ENCODE measurements around the gene LCP2. TPM values are rescaled to one million over a fixed set of nuclear protein-coding genes. Genes with fewer than 3 reads are reported as not detected.

Gene LCP2
- polyA plus RNA-seq (ENCODE audit: low read depth in 6 of 6): 10 to 100 TPM in 2 of 6 donors, 1 to 10 TPM in 4; 2.9 to 28.7 (median 9.5) TPM

DNA sequence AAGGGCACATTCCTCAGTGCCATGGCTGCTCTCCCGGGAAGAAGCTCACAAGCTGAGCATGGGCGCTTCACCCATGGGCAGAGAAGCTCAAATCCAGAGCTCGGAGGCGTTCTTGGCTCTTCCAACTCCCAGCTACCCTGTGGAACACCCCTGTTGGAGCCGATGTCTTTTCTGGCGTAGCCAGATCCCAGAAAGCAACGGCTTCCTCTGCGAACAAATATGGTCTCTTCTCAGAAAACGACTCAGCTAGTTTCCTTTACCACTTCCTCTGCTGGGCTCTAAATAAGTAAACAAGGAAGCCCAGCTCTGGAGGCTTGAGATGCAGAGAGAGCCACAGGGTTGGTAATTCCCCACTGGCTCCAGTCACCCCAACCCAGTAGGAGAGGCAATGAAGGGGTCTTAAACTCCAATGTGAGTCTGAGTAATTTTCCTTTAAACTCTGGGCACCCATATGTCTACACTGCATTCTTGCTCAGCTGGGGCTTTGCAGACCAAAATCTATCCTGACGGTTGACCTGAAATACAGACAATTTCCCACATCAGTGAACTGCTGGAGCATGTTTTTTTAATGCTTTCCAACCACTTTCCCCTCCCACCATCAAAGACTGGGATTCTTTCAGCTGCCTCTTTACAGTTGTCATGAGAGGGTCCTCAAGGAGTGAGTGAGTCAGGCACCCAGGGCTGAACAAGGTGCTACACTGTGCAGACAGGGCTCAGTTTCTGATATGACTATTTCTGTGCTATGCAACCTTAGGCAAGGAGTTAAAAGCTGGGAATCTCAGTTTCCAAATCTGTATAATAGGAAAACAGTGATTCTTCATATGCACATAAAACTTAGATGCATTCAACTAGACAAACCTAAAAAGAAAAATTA, at the start of gene LCP2:
Gene LCP2 (minus strand): TSS at position 189 of the 874 bp plus-strand sequence. CDS start 166 bp downstream, at position 23.
- H3K36me3 Mint-ChIP-seq: no peaks in the 10 kb centered on the region
- peaks cover 60 to 75% (median 61%) of the 10 kb centered on the region in 3 donors for H3K4me1 Mint-ChIP-seq
- H3K27ac Mint-ChIP-seq: peak within 1 kb of the TSS; percentile 36 to 97 (median 90)
- no peak for DNase-seq
- peak; percentile 16 to 35 for ATAC-seq (ENCODE audit: low read depth in 2 of 2)
- H3K27me3 Mint-ChIP-seq: peaks cover 0 to 36% (median 21%) of the 10 kb centered on the region in 3 donors
- no peaks in the 10 kb centered on the region for H3K9me3 Mint-ChIP-seq
- peak within 1 kb of the TSS; percentile 66 to 99 (median 96) for H3K4me3 Mint-ChIP-seq

- Mint-ChIP-seq H3K4me3 (no peak overlapping the region), H3K36me3 (no peaks in the 10 kb centered on the region), H3K4me1 (no peaks in the 10 kb centered on the region), H3K9me3 (peaks cover 0 to 7% (median 0%) of the 10 kb centered on the region in 7 donors), H3K27ac (no peak overlapping the region), H3K27me3 (peaks cover 32 to 64% (median 40%) of the 10 kb centered on the region in 3 donors)
- no peak for DNase-seq
- no peak for ATAC-seq (ENCODE audit: low read depth in 2 of 2)
Observed at GRCh38 chr5:170347022-170347567, 49.5 kb upstream of the LCP2 start.

DNA sequence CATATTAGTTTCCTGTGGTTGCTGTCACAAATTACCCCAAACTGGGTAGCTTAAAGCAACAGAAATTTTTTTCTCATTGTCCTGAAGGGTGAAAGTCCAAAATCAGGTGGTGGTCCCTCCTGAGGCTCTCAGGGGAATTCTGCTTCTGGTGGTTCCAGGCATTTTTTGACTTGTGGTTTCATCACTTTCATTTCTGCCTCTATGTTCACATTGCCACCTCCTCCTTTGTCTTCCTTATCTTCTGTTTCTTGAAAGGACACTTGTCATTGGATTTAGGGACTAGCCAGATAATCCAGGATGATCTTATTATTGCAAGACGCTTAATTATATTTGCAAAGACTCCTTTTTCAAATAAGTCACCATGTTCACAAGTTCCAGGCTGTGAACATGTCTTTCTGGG, 48.4 kb upstream of the LCP2 start:
- Mint-ChIP-seq H3K4me1 (no peaks in the 10 kb centered on the region), H3K9me3 (peaks cover 0 to 7% (median 0%) of the 10 kb centered on the region in 7 donors), H3K4me3 (no peak overlapping the region), H3K27ac (peak overlapping the region in 1 of 6 donors; percentile 88), H3K36me3 (no peaks in the 10 kb centered on the region), H3K27me3 (peaks cover 25 to 56% (median 31%) of the 10 kb centered on the region in 3 donors)
- DNase-seq: no peak
- ATAC-seq (ENCODE audit: low read depth in 2 of 2): no peak

DNA sequence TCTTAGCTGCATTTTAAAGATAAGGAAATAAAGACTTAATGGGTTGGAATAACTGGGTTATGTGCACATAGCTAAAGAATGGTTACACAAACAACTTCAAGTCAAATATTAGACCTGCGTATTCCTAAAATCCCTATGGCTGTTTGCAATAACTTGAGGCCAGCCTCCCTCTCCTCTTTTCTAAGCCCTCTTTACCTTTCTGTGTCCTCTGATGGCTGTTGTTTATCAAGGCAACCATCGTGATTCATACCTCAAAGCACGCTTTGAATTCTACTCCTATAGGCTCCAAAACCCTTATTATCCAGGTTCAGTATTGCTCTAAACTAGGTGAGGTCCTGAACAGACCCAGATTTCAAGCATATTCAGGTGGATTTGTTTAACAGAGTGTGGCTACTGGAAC, 45.6 kb upstream of the LCP2 start:
- Mint-ChIP-seq H3K27me3 (peaks cover 12 to 28% (median 15%) of the 10 kb centered on the region in 3 donors), H3K36me3 (no peaks in the 10 kb centered on the region), H3K4me1 (peaks cover 7 to 15% (median 9%) of the 10 kb centered on the region in 3 donors), H3K27ac (no peak overlapping the region), H3K9me3 (peaks cover 0 to 7% (median 0%) of the 10 kb centered on the region in 7 donors), H3K4me3 (no peak overlapping the region)
- ATAC-seq (ENCODE audit: low read depth in 2 of 2) (no peak), DNase-seq (no peak)

GRCh38 chr5:170342153-170342725, 44.7 kb upstream of the LCP2 start:
- Mint-ChIP-seq H3K27ac (no peak overlapping the region), H3K27me3 (peaks cover 5 to 19% (median 6%) of the 10 kb centered on the region in 3 donors), H3K9me3 (peaks cover 0 to 7% (median 0%) of the 10 kb centered on the region in 7 donors), H3K4me3 (no peak overlapping the region), H3K4me1 (peaks cover 8 to 19% (median 9%) of the 10 kb centered on the region in 3 donors), H3K36me3 (no peaks in the 10 kb centered on the region)
- no peak for ATAC-seq (ENCODE audit: low read depth in 2 of 2)
- DNase-seq: no peak

DNA sequence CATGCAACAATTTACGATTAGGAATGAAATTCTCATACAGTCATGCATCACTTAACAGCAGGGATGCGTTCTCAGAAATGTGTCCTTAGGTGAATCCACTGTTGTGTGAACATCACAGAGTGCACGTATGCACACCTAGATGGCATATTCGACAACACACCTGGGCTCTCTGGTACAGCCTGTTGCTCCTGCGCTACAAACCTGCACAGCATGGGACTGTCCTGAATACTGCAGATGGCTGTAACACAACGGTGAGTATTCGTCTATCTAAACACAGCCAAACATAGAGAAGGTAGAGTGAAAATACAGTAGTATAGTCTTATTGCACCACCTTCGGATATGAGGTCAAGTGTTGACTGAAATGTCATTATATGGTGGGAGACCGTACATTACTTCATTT, 44.0 kb upstream of the LCP2 start:
- Mint-ChIP-seq H3K27ac (no peak overlapping the region), H3K4me1 (peaks cover 8 to 19% (median 9%) of the 10 kb centered on the region in 3 donors), H3K36me3 (no peaks in the 10 kb centered on the region), H3K27me3 (peaks cover 5 to 16% (median 6%) of the 10 kb centered on the region in 3 donors), H3K9me3 (peaks cover 0 to 7% (median 0%) of the 10 kb centered on the region in 7 donors), H3K4me3 (peak overlapping the region in 1 of 8 donors; percentile 11)
- DNase-seq: no peak
- no peak for ATAC-seq (ENCODE audit: low read depth in 2 of 2)

- peaks cover 10 to 29% (median 22%) of the 10 kb centered on the region in 3 donors for H3K4me1 Mint-ChIP-seq
- no peak overlapping the region for H3K4me3 Mint-ChIP-seq
- no peak overlapping the region for H3K27ac Mint-ChIP-seq
- no peaks in the 10 kb centered on the region for H3K36me3 Mint-ChIP-seq
- peaks cover 0 to 4% (median 0%) of the 10 kb centered on the region in 7 donors for H3K9me3 Mint-ChIP-seq
- DNase-seq (no peak), ATAC-seq (ENCODE audit: low read depth in 2 of 2) (peak; percentile 42 to 50)
- peaks cover 4 to 5% (median 5%) of the 10 kb centered on the region in 3 donors for H3K27me3 Mint-ChIP-seq
Observed at GRCh38 chr5:170339780-170340167, 42.2 kb upstream of the LCP2 start.

DNA sequence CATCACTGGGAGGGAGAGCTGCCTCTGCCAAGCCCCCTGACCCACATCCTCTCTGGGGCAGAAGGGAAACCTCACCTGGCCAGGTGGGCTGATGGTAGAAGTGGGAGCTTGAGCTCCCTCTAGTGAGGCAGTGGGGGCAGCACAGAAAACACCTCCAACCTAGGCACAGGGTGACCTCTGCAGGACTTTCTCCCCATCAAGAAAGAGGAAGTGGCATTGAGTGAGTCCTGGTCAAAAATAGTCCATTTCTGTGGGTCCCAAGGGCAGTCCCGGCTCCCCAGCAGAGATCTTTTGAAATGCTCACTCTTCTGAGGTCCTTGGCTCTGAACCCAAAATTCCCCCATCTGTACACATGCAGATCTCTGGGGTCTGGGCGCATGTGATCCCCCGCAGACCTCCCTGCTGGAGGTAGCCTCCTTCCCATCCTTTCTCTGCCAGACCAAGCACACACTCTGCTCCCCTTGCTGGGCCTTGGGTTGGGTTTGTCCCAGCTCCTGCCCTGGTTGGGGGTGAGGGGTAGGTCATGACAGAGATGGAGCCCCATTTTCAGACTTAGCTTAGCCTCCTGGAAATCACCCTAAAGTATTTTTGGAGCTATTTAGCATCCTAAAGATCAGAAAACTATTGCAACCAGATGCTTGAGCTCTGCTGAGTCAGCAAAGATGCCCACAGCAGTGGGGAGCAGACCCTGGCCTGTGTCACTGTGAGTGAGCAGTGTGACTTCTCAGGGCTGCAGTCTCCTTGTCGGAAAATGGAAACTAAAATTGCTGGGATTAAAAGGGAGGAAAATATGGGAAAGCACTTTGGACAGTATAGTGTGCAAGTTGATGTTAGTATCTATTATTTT, 41.6 kb upstream of the LCP2 start:
- Mint-ChIP-seq H3K4me1 (peaks cover 15 to 29% (median 29%) of the 10 kb centered on the region in 3 donors), H3K4me3 (peak overlapping the region in 1 of 8 donors; percentile 54), H3K27ac (no peak overlapping the region), H3K36me3 (no peaks in the 10 kb centered on the region), H3K9me3 (peaks cover 0 to 4% (median 0%) of the 10 kb centered on the region in 7 donors), H3K27me3 (no peaks in the 10 kb centered on the region)
- peak; percentile 81 to 87 for ATAC-seq (ENCODE audit: low read depth in 2 of 2)
- DNase-seq: peak; percentile 56

DNA sequence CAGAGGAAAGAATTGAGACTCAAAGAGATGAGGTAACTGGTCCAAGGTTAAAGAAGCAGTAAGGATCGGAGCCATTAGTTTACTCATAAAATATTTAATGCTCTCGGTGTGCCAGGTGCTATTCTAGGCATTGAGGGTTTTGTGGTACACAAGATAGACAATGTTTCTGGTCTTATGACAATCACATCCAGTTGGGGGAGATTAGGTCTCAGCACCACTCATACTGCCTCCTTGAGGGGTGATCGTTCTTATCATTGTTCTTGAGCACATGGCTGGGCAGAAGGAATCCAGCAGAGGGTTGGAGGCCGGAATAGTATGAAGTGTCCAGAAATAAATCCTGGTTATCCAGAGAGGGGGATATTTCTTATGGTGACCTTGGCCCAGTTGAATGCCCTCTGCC, 40.7 kb upstream of the LCP2 start:
- Mint-ChIP-seq H3K27ac (no peak overlapping the region), H3K4me1 (peaks cover 17 to 32% (median 29%) of the 10 kb centered on the region in 3 donors), H3K36me3 (no peaks in the 10 kb centered on the region), H3K9me3 (peaks cover 0 to 4% (median 0%) of the 10 kb centered on the region in 7 donors), H3K27me3 (no peaks in the 10 kb centered on the region), H3K4me3 (no peak overlapping the region)
- ATAC-seq (ENCODE audit: low read depth in 2 of 2) (no peak), DNase-seq (no peak)

DNA sequence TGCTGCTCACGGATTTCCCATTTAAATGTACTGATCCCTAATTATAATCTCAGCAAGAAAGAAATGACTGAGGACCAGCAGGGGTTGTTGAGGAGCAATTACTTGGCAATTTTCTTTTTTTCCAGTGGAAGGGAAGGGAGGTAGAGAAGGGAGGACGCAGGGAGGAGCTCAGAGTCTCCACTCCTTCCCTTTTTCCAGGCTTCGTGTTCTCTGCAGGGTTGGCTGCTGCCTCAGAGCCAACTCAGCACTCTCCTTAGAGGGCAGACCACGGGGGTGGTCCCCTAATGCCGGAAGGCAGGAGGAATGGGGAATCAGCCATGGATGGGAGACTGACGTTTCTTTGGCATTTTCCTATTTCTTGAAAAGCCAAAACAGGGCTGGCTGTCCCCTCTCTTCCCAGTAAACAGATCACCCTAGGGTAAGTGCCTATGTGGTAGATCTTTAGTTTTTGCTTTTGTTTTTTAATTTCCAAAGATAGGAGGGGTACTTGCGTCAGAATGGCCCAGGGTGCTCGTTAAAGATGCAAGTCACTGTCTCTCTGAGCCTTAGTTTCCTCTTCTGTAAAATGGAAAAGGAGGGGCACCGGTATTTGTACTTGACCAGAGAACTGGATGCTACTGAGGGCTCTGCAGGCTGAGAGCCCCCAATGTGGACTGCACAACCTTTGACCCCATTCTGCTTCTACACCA, 39.6 kb upstream of the LCP2 start:
- ATAC-seq (ENCODE audit: low read depth in 2 of 2) (no peak), DNase-seq (no peak)
- no peak overlapping the region for H3K4me3 Mint-ChIP-seq
- peaks cover 28 to 38% (median 29%) of the 10 kb centered on the region in 3 donors for H3K4me1 Mint-ChIP-seq
- no peaks in the 10 kb centered on the region for H3K27me3 Mint-ChIP-seq
- H3K27ac Mint-ChIP-seq: no peak overlapping the region
- H3K36me3 Mint-ChIP-seq: no peaks in the 10 kb centered on the region
- H3K9me3 Mint-ChIP-seq: peaks cover 0 to 4% (median 0%) of the 10 kb centered on the region in 7 donors

DNA sequence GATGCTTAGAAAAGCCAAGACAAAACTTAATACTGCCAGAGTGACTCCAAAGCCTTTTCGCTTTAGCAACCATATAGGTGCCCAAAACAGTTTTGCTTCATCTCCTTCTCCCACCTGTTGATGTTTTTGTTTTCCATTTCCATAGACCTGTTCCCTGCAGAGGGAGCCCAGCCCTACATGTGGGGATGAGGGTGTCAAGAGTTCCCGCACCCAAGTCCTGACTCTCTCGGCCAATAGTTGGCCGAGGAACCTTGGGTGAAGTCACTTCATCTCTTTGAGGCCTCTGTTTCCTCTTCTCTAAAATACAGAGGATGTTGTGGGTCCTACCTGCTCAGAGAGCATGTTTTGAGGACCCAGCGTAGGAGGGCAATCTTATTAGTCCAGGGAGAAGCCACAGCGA, 38.5 kb upstream of the LCP2 start:
- Mint-ChIP-seq H3K27ac (peak overlapping the region in 3 of 6 donors; percentile 16 to 59 (median 52)), H3K9me3 (peaks cover 0 to 2% (median 0%) of the 10 kb centered on the region in 7 donors), H3K36me3 (no peaks in the 10 kb centered on the region), H3K4me1 (peaks cover 29 to 38% (median 35%) of the 10 kb centered on the region in 3 donors), H3K4me3 (peak overlapping the region in 1 of 8 donors; percentile 61), H3K27me3 (no peaks in the 10 kb centered on the region)
- ATAC-seq (ENCODE audit: low read depth in 2 of 2) (no peak), DNase-seq (no peak)

DNA sequence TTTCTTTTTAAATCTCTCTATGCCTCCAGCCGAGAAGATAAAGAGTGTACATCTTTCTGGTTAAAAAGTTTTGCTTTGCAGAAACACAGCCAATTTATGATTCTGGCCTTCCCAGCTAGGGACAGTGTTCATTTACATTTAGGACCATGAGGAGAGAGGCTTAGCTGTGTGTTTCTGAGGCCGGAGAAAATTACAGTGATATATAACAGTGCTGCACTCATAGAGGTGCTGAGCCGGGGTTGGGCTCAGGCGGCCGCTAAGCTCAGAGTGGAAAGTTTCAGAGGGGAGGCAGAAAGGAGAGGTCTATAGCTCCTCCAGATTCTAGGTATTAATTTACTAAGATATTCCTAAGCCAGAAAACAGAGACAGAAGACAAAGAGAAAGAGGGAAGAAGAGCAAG, 37.0 kb upstream of the LCP2 start:
- DNase-seq: no peak
- Mint-ChIP-seq H3K9me3 (peaks cover 0 to 2% (median 0%) of the 10 kb centered on the region in 7 donors), H3K4me3 (peak overlapping the region in 3 of 8 donors; percentile 1 to 72 (median 35)), H3K27me3 (no peaks in the 10 kb centered on the region), H3K27ac (peak overlapping the region in 5 of 6 donors; percentile 3 to 89 (median 35)), H3K36me3 (no peaks in the 10 kb centered on the region), H3K4me1 (peaks cover 27 to 40% (median 38%) of the 10 kb centered on the region in 3 donors)
- ATAC-seq (ENCODE audit: low read depth in 2 of 2): no peak
